ENCODE results near the gene ADGRG3.

Gene ADGRG3

GRCh38 chr16:57657228-57657627, 10.9 kb upstream of the ADGRG3 start:
- no peaks in the 10 kb centered on the region for H3K27me3 ChIP-seq (ENCODE audit: control insufficient read depth, insufficient read depth, low read length, poor library complexity, severe bottlenecking)
- WGBS, 2 experiments, result 93 to 95% methylated on average over 13 of the region's 13 CpGs
- H3K4me3 ChIP-seq (ENCODE audit: insufficient read depth, low read depth, low read length), result no peak overlapping the region

GRCh38 chr16:57658130-57658877, 9.8 kb upstream of the ADGRG3 start:
- no peaks in the 10 kb centered on the region for H3K9me3 ChIP-seq (ENCODE audit: control insufficient read depth, low read length)
- no peaks in the 10 kb centered on the region for H3K27me3 ChIP-seq (ENCODE audit: control insufficient read depth, insufficient read depth, low read length, poor library complexity, severe bottlenecking)
- peaks cover 10% of the 10 kb centered on the region for H3K4me1 ChIP-seq (ENCODE audit: control insufficient read depth, insufficient read depth, low read length)
- H3K36me3 ChIP-seq (ENCODE audit: control insufficient read depth, insufficient read depth, low read length), result no peaks in the 10 kb centered on the region
- no peak overlapping the region for H3K27ac ChIP-seq (ENCODE audit: insufficient read depth, low read depth, low read length, poor library complexity, severe bottlenecking)
- no peak overlapping the region for H3K4me3 ChIP-seq (ENCODE audit: insufficient read depth, low read depth, low read length)
- WGBS, 2 experiments, result 93 to 94% methylated on average over 10 of the region's 10 CpGs

More at GRCh38 chr16:57657228-57657627, 10.9 kb upstream of the ADGRG3 start:
- Histone ChIP-seq H3K27ac (ENCODE audit: insufficient read depth, low read depth, low read length, poor library complexity, severe bottlenecking) (no peak overlapping the region), H3K4me1 (ENCODE audit: control insufficient read depth, insufficient read depth, low read length) (peaks cover 14% of the 10 kb centered on the region), H3K9me3 (ENCODE audit: control insufficient read depth, low read length) (no peaks in the 10 kb centered on the region), H3K36me3 (ENCODE audit: control insufficient read depth, insufficient read depth, low read length) (no peaks in the 10 kb centered on the region)

GRCh38 chr16:57658878-57659674, 9.0 kb upstream of the ADGRG3 start:
- Histone ChIP-seq H3K27me3 (ENCODE audit: control insufficient read depth, insufficient read depth, low read length, poor library complexity, severe bottlenecking) (no peaks in the 10 kb centered on the region), H3K36me3 (ENCODE audit: control insufficient read depth, insufficient read depth, low read length) (no peaks in the 10 kb centered on the region), H3K27ac (ENCODE audit: insufficient read depth, low read depth, low read length, poor library complexity, severe bottlenecking) (no peak overlapping the region), H3K4me1 (ENCODE audit: control insufficient read depth, insufficient read depth, low read length) (peaks cover 2% of the 10 kb centered on the region), H3K9me3 (ENCODE audit: control insufficient read depth, low read length) (no peaks in the 10 kb centered on the region), H3K4me3 (ENCODE audit: insufficient read depth, low read depth, low read length) (no peak overlapping the region)
- 89 to 91% methylated on average over 18 to 19 of the region's 19 CpGs for WGBS, 2 experiments

- WGBS, 2 experiments, result 92 to 93% methylated on average over 11 of the region's 11 CpGs
- Histone ChIP-seq H3K4me3 (ENCODE audit: insufficient read depth, low read depth, low read length) (no peak overlapping the region), H3K4me1 (ENCODE audit: control insufficient read depth, insufficient read depth, low read length) (no peaks in the 10 kb centered on the region), H3K27me3 (ENCODE audit: control insufficient read depth, insufficient read depth, low read length, poor library complexity, severe bottlenecking) (no peaks in the 10 kb centered on the region), H3K36me3 (ENCODE audit: control insufficient read depth, insufficient read depth, low read length) (no peaks in the 10 kb centered on the region), H3K9me3 (ENCODE audit: control insufficient read depth, low read length) (no peaks in the 10 kb centered on the region), H3K27ac (ENCODE audit: insufficient read depth, low read depth, low read length, poor library complexity, severe bottlenecking) (no peak overlapping the region)
These were observed 7.2 kb upstream of the ADGRG3 start for GRCh38 chr16:57660715-57661463.

GRCh38 chr16:57661510-57661909, 6.6 kb upstream of the ADGRG3 start:
- no peak overlapping the region for H3K27ac ChIP-seq (ENCODE audit: insufficient read depth, low read depth, low read length, poor library complexity, severe bottlenecking)
- no peak overlapping the region for H3K4me3 ChIP-seq (ENCODE audit: insufficient read depth, low read depth, low read length)
- no peaks in the 10 kb centered on the region for H3K4me1 ChIP-seq (ENCODE audit: control insufficient read depth, insufficient read depth, low read length)
- 78 to 81% methylated on average over 7 of the region's 7 CpGs for WGBS, 2 experiments
- no peaks in the 10 kb centered on the region for H3K36me3 ChIP-seq (ENCODE audit: control insufficient read depth, insufficient read depth, low read length)
- no peaks in the 10 kb centered on the region for H3K9me3 ChIP-seq (ENCODE audit: control insufficient read depth, low read length)
- H3K27me3 ChIP-seq (ENCODE audit: control insufficient read depth, insufficient read depth, low read length, poor library complexity, severe bottlenecking), result no peaks in the 10 kb centered on the region

- H3K27me3 ChIP-seq (ENCODE audit: control insufficient read depth, insufficient read depth, low read length, poor library complexity, severe bottlenecking), result no peaks in the 10 kb centered on the region
- H3K4me1 ChIP-seq (ENCODE audit: control insufficient read depth, insufficient read depth, low read length), result no peaks in the 10 kb centered on the region
- H3K4me3 ChIP-seq (ENCODE audit: insufficient read depth, low read depth, low read length), result no peak overlapping the region
- 94% methylated on average over 20 of the region's 20 CpGs for WGBS, 2 experiments
- no peaks in the 10 kb centered on the region for H3K36me3 ChIP-seq (ENCODE audit: control insufficient read depth, insufficient read depth, low read length)
- no peaks in the 10 kb centered on the region for H3K9me3 ChIP-seq (ENCODE audit: control insufficient read depth, low read length)
- H3K27ac ChIP-seq (ENCODE audit: insufficient read depth, low read depth, low read length, poor library complexity, severe bottlenecking), result no peak overlapping the region
These were observed 5.9 kb upstream of the ADGRG3 start for GRCh38 chr16:57661936-57662906.

- H3K9me3 ChIP-seq (ENCODE audit: control insufficient read depth, low read length), result no peaks in the 10 kb centered on the region
- 87 to 90% methylated on average over 21 of the region's 21 CpGs for WGBS, 2 experiments
- H3K27me3 ChIP-seq (ENCODE audit: control insufficient read depth, insufficient read depth, low read length, poor library complexity, severe bottlenecking), result no peaks in the 10 kb centered on the region
- no peaks in the 10 kb centered on the region for H3K36me3 ChIP-seq (ENCODE audit: control insufficient read depth, insufficient read depth, low read length)
- H3K4me1 ChIP-seq (ENCODE audit: control insufficient read depth, insufficient read depth, low read length), result no peaks in the 10 kb centered on the region
- H3K4me3 ChIP-seq (ENCODE audit: insufficient read depth, low read depth, low read length), result no peak overlapping the region
- no peak overlapping the region for H3K27ac ChIP-seq (ENCODE audit: insufficient read depth, low read depth, low read length, poor library complexity, severe bottlenecking)
These were observed 4.7 kb upstream of the ADGRG3 start for GRCh38 chr16:57663436-57663835.

- 91% methylated on average over 15 of the region's 15 CpGs for WGBS, 2 experiments
- H3K4me3 ChIP-seq (ENCODE audit: insufficient read depth, low read depth, low read length), result no peak overlapping the region
- H3K27me3 ChIP-seq (ENCODE audit: control insufficient read depth, insufficient read depth, low read length, poor library complexity, severe bottlenecking), result no peaks in the 10 kb centered on the region
- no peaks in the 10 kb centered on the region for H3K4me1 ChIP-seq (ENCODE audit: control insufficient read depth, insufficient read depth, low read length)
- H3K27ac ChIP-seq (ENCODE audit: insufficient read depth, low read depth, low read length, poor library complexity, severe bottlenecking), result no peak overlapping the region
- H3K36me3 ChIP-seq (ENCODE audit: control insufficient read depth, insufficient read depth, low read length), result no peaks in the 10 kb centered on the region
- no peaks in the 10 kb centered on the region for H3K9me3 ChIP-seq (ENCODE audit: control insufficient read depth, low read length)
These were observed 4.0 kb upstream of the ADGRG3 start for GRCh38 chr16:57663917-57664661.

GRCh38 chr16:57664662-57665025, 3.5 kb upstream of the ADGRG3 start:
- no peaks in the 10 kb centered on the region for H3K27me3 ChIP-seq (ENCODE audit: control insufficient read depth, insufficient read depth, low read length, poor library complexity, severe bottlenecking)
- no peaks in the 10 kb centered on the region for H3K36me3 ChIP-seq (ENCODE audit: control insufficient read depth, insufficient read depth, low read length)
- no peak overlapping the region for H3K4me3 ChIP-seq (ENCODE audit: insufficient read depth, low read depth, low read length)
- no peaks in the 10 kb centered on the region for H3K4me1 ChIP-seq (ENCODE audit: control insufficient read depth, insufficient read depth, low read length)
- no peaks in the 10 kb centered on the region for H3K9me3 ChIP-seq (ENCODE audit: control insufficient read depth, low read length)
- WGBS, 2 experiments, result 96% methylated on average over 6 of the region's 6 CpGs
- no peak overlapping the region for H3K27ac ChIP-seq (ENCODE audit: insufficient read depth, low read depth, low read length, poor library complexity, severe bottlenecking)

Data from ectodermal cell (in vitro differentiated cells).